GM19193 (cell line): ENCODE data around the gene AGK.

ENCODE experiments used
- POLR2A ChIP-seq: IDR thresholded peaks from 4 replicates; pipeline ENCODE4 v1.6.1; 2011; ENCODE audit not compliant: insufficient read depth, insufficient read length; ENCODE audit errors: extremely low read depth

AGK gene

GRCh38 chr7:141534757-141535737 is 16.2 kb upstream of the AGK start:
- TF ChIP-seq POLR2A, result no peak

GRCh38 chr7:141537906-141538305 is 13.3 kb upstream of the AGK start:
- no peak for TF ChIP-seq POLR2A

GRCh38 chr7:141541375-141541774 is 9.8 kb upstream of the AGK start:
- no peak for TF ChIP-seq POLR2A

GRCh38 chr7:141544831-141545230 is 6.4 kb upstream of the AGK start:
- TF ChIP-seq POLR2A, result no peak

GRCh38 chr7:141549582-141549981 is 1.6 kb upstream of the AGK start:
- no peak for TF ChIP-seq POLR2A

- no peak for TF ChIP-seq POLR2A
Observed at GRCh38 chr7:141550386-141551093, 670 bp upstream of the AGK start.

- TF ChIP-seq POLR2A, result no peak
Observed at GRCh38 chr7:141551782-141552181, 572 bp downstream of the AGK start.

GRCh38 chr7:141557360-141557759 is 6.2 kb downstream of the AGK start:
- TF ChIP-seq POLR2A, result no peak

GRCh38 chr7:141558544-141559183 is 7.5 kb downstream of the AGK start:
- no peak for TF ChIP-seq POLR2A

GRCh38 chr7:141559961-141560360 is 8.8 kb downstream of the AGK start:
- TF ChIP-seq POLR2A, result no peak

- no peak for TF ChIP-seq POLR2A
Observed at GRCh38 chr7:141562036-141562435, 10.8 kb downstream of the AGK start.

GRCh38 chr7:141562543-141562942 is 11.3 kb downstream of the AGK start:
- no peak for TF ChIP-seq POLR2A

- no peak for TF ChIP-seq POLR2A
Observed at GRCh38 chr7:141562972-141563371, 11.8 kb downstream of the AGK start.

- TF ChIP-seq POLR2A, result no peak
Observed at GRCh38 chr7:141563956-141564623, 12.9 kb downstream of the AGK start.

GRCh38 chr7:141567432-141567831 is 16.2 kb downstream of the AGK start:
- TF ChIP-seq POLR2A, result no peak
